Nephron (organoid): ENCODE data around the gene LTB4R2.
"Not testable (repeated sequence)": the region's sequence is repeated elsewhere in the genome, so short reads cannot be mapped to it uniquely, and the experiment has no call there.

ENCODE experiments used
- H3K27ac Mint-ChIP-seq, 3 experiments: 2 replicates each; pipeline ENCODE4 v1.8.0; 2020; ENCODE audit warnings: mixed read lengths in 3 of 3, mild to moderate bottlenecking in 2 of 3, moderate library complexity in 1 of 3
- H3K27me3 Mint-ChIP-seq: 2 replicates; pipeline ENCODE4 v1.8.0; 2021; ENCODE audit warnings: low read depth, mild to moderate bottlenecking, moderate library complexity, mixed read lengths
- H3K36me3 Mint-ChIP-seq: 2 replicates; pipeline ENCODE4 v1.8.0; 2020; ENCODE audit warnings: low read depth, mixed read lengths
- H3K4me1 Mint-ChIP-seq: 2 replicates; pipeline ENCODE4 v1.8.0; 2020; ENCODE audit warnings: mixed read lengths
- H3K4me3 Mint-ChIP-seq, 3 experiments: 2 replicates each; pipeline ENCODE4 v1.8.0; 2020; ENCODE audit warnings: mild to moderate bottlenecking in 3 of 3, mixed read lengths in 3 of 3, moderate library complexity in 2 of 3
- H3K9me3 Mint-ChIP-seq: 2 replicates; pipeline ENCODE4 v1.8.0; 2020; ENCODE audit warnings: mixed read lengths
- TF ChIP-seq, protein P1 (sequence below), 3 experiments: fragments of 200-600 bp; sonication (generic); IDR thresholded peaks; one replicate each; pipeline ENCODE4 v1.5.0; 2021; ENCODE audit warnings: antibody characterized with exemption in 3 of 3; ENCODE audit not compliant: unreplicated experiment in 3 of 3

LTB4R2 gene

DNA sequence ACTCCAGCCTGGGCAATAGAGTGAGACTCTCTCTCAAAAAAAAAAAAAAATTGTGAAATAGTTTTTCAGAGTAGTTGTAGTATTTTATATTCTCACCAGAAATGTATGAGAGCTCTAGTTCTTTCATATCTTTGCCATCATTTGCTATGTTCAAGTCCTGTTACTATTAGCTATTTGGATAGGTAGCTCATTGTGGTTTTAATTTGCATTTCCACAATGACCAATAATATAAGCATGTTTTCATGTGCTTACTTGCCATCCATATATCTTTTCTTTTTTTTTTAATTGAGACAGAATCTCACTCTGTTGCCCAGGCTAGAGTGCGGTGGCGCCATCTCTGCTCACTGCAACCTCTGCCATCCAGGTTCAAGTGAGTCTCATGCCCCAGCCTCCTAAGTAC is 38.2 kb downstream of the LTB4R2 start:
- Mint-ChIP-seq H3K4me3 (no peak overlapping the region), H3K27me3 (peaks cover 49% of the 10 kb centered on the region), H3K27ac (no peak overlapping the region), H3K4me1 (no peaks in the 10 kb centered on the region), H3K36me3 (no peaks in the 10 kb centered on the region), H3K9me3 (no peaks in the 10 kb centered on the region)
- TF ChIP-seq, protein P1, sequence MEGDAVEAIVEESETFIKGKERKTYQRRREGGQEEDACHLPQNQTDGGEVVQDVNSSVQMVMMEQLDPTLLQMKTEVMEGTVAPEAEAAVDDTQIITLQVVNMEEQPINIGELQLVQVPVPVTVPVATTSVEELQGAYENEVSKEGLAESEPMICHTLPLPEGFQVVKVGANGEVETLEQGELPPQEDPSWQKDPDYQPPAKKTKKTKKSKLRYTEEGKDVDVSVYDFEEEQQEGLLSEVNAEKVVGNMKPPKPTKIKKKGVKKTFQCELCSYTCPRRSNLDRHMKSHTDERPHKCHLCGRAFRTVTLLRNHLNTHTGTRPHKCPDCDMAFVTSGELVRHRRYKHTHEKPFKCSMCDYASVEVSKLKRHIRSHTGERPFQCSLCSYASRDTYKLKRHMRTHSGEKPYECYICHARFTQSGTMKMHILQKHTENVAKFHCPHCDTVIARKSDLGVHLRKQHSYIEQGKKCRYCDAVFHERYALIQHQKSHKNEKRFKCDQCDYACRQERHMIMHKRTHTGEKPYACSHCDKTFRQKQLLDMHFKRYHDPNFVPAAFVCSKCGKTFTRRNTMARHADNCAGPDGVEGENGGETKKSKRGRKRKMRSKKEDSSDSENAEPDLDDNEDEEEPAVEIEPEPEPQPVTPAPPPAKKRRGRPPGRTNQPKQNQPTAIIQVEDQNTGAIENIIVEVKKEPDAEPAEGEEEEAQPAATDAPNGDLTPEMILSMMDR (IDR thresholded peaks at IDR 0.05; ENCODE audit: unreplicated experiment in 3 of 3): no peak

DNA sequence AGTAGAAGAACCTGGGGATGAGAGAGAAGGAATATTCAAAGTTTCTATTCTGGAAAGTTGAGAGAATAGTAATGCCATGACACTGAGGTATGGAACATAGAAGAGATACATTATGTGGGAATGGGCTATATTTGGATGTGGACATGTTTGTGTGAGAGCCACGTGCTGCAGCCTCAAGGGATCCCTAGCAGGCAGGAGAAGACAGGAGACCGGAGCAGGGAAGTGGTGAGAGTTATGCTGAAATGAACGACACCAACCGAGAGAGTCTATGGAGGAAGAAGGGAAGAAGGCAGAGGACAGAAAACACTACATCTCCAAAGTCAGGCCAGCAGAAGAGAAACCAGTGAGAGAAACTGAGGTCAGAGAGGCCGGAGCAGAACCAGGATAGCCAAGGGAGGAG is 39.8 kb downstream of the LTB4R2 start:
- Mint-ChIP-seq H3K36me3 (no peaks in the 10 kb centered on the region), H3K27me3 (peaks cover 51% of the 10 kb centered on the region), H3K9me3 (no peaks in the 10 kb centered on the region), H3K4me1 (no peaks in the 10 kb centered on the region), H3K27ac (no peak overlapping the region), H3K4me3 (no peak overlapping the region)
- TF ChIP-seq, protein P1 (IDR thresholded peaks at IDR 0.05; ENCODE audit: unreplicated experiment in 3 of 3): no peak

DNA sequence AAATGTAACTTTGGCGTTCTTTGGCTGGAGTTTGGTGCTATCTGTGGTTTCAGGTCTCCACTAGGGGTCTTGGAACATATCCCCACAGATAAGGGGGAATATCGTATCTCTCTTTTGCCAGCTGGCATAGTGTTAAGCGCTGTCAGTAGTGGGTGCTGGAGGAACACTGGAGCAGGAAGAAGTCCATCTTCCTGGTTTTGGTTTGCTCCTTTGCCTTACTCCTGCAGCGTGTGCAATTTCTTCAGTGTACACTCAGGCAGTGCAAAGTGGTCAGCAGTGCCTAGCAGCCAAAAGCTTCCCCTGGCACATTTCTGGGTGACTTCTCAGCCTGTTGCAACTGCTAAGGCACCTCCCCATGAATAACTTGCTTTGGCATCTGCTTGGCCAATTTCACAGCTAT is 41.6 kb downstream of the LTB4R2 start:
- Mint-ChIP-seq H3K36me3 (no peaks in the 10 kb centered on the region), H3K9me3 (no peaks in the 10 kb centered on the region), H3K4me3 (no peak overlapping the region), H3K27me3 (peaks cover 42% of the 10 kb centered on the region), H3K4me1 (no peaks in the 10 kb centered on the region), H3K27ac (no peak overlapping the region)
- TF ChIP-seq, protein P1 (IDR thresholded peaks at IDR 0.05; ENCODE audit: unreplicated experiment in 3 of 3): no peak

DNA sequence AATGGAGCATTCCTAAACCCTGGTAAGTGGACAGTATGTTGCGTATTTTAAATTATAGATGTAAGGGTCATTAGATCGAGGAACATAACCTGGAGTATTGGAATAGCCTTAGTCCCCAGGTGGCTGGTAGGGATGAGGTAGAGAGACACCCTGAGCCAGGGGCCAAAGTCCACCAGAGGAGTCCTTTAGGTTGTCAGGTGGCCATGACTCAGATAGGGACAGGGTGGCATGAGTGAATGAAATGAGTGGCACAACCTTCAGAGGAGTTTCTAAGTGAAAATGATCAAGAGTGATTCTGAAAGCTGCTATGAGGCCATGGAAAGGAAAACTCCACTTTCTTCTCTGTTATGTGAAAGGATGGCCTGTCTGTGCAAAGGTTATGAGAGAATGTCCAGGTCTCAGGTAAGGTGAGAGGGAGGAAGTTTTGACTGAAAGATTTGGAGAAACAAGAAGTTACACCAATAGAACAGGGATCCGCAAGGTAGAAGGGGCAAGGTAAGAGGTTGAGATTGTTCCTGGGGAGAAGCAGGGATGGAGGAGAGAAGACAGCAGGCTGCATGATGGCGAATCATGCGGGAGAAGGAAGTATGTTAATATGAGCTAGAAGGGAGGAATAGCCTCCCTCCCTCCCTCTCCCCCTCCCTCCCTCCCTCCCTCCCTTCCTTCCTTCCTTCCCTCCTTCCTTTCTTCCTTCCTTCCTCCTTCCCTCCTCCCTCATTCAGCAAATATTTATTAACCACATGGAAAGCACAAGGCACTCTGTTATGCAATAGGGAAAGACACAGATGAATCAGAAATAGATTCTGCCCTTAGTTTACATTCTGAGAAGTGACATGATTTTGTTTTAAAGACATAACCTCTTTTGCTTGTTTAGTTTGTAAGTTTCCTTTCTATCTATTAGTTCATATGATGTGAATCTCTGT is 43.9 kb downstream of the LTB4R2 start:
- H3K9me3 Mint-ChIP-seq: no peaks in the 10 kb centered on the region
- H3K27ac Mint-ChIP-seq: no peak overlapping the region
- peaks cover 48% of the 10 kb centered on the region for H3K27me3 Mint-ChIP-seq
- H3K4me1 Mint-ChIP-seq: no peaks in the 10 kb centered on the region
- no peaks in the 10 kb centered on the region for H3K36me3 Mint-ChIP-seq
- no peak overlapping the region for H3K4me3 Mint-ChIP-seq
- TF ChIP-seq, protein P1 (IDR thresholded peaks at IDR 0.05; ENCODE audit: unreplicated experiment in 3 of 3): no peak

DNA sequence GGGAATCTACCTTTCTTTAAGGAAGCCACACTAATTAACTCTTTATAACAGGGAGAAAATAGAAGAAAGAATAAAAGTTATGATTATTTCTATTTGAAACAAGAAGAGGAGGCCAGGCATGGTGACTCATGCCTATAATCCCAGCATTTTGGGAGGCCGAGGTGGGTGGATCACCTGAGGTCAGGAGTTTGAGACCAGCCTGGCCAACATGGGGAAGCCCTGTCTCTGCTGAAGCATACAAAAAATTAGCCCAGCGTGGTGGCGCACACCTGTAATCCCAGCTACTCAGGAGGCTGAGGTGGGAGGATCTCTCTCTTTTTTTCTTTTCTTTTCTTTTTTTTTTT is 44.5 kb downstream of the LTB4R2 start:
- not testable (repeated sequence) for H3K27ac Mint-ChIP-seq, H3K36me3 Mint-ChIP-seq, H3K4me3 Mint-ChIP-seq, H3K9me3 Mint-ChIP-seq, H3K4me1 Mint-ChIP-seq
- peaks cover 43% of the 10 kb centered on the region for H3K27me3 Mint-ChIP-seq

DNA sequence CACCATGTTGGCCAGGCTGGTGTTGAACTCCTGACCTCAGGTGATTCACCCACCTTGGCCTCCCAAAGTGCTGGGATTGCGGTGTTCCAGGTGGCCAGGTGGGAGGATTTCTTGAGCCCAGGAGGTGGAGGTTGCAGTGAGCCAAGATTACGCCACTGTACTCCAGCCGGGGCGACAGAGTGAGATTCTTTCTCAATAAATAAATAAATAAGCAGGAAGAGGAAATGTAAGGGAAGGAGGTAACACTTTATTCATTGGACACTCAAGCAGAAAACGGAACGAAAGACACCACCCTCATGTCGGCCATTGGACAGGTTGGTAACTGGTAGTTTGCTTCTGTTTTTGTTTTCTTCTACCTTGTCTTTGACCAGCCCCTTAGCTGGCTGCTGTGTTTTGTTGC is 45.1 kb downstream of the LTB4R2 start:
- Mint-ChIP-seq H3K4me1 (no peaks in the 10 kb centered on the region), H3K27me3 (peaks cover 37% of the 10 kb centered on the region), H3K27ac (no peak overlapping the region), H3K36me3 (no peaks in the 10 kb centered on the region), H3K4me3 (no peak overlapping the region), H3K9me3 (no peaks in the 10 kb centered on the region)
- TF ChIP-seq, protein P1 (IDR thresholded peaks at IDR 0.05; ENCODE audit: unreplicated experiment in 3 of 3): no peak
